ENCODE data around the gene SLC6A3.

The SLC6A3 gene

DNA sequence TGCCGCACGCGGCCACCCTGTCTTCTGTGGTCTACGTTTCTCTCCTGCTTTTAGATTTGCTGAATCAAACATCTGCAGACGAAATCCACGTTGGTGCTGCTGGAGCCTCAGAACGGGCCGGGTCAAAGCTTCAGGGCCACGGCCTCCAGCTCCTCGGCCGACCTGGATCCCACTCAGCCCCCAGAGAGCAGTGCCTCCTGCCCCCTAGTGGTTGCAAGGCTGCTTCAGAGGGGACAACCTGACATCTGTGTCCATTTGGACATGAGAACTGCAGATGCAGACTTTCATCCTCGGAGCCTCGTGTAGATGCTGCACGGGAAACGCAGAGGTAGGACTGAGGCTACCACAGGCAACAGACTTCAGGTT is 23.0 kb upstream of the SLC6A3 start:
- WGBS (ENCODE audit: extremely low coverage, insufficient coverage, insufficient read length) = no CpG with 5 or more reads among the region's 15 CpGs
- Histone ChIP-seq H3K4me3 (ENCODE audit: low read depth, low read length) (no peak overlapping the region), H3K14ac (ENCODE audit: low read length) (no peak overlapping the region), H4K8ac (ENCODE audit: low read depth, low read length) (no peak overlapping the region), H3K23ac (ENCODE audit: low read length) (no peak overlapping the region), H4K91ac (ENCODE audit: low read depth, low read length) (no peak overlapping the region), H3K9me3 (ENCODE audit: insufficient read depth, low read depth, low read length) (peaks cover 18% of the 10 kb centered on the region), H2AK5ac (ENCODE audit: low read length) (no peak overlapping the region), H3K9ac (ENCODE audit: low read length) (no peak overlapping the region), H4K12ac (ENCODE audit: low read depth, low read length) (no peak overlapping the region), H2BK12ac (ENCODE audit: low read length) (no peak overlapping the region), H3K36me3 (ENCODE audit: control insufficient read depth in 1 of 2, insufficient read depth in 2 of 2, low read length in 2 of 2) (peaks cover 96% of the 10 kb centered on the region in 2 experiments), H3K79me2 (ENCODE audit: control insufficient read depth, insufficient read depth, low read length, poor library complexity) (no peaks in the 10 kb centered on the region), H3K4me1 (ENCODE audit: control insufficient read depth in 1 of 2, insufficient read depth in 2 of 2, low read length in 2 of 2) (no peaks in the 10 kb centered on the region), H3K18ac (ENCODE audit: low read length) (no peak overlapping the region), H2BK5ac (ENCODE audit: low read depth, low read length, poor library complexity) (no peak overlapping the region), H3K4ac (ENCODE audit: low read depth, low read length) (no peak overlapping the region), H2AFZ (ENCODE audit: insufficient read depth, low read length, poor library complexity) (no peak overlapping the region), H3K79me1 (ENCODE audit: low read length) (no peaks in the 10 kb centered on the region), H3K27me3 (ENCODE audit: insufficient read depth, low read length) (no peaks in the 10 kb centered on the region), H2BK120ac (ENCODE audit: insufficient read depth, low read length, poor library complexity) (no peak overlapping the region), H3K27ac (ENCODE audit: low read depth, low read length) (no peak overlapping the region), H3K4me2 (ENCODE audit: low read length) (no peak overlapping the region)
- no peak for DNase-seq

DNA sequence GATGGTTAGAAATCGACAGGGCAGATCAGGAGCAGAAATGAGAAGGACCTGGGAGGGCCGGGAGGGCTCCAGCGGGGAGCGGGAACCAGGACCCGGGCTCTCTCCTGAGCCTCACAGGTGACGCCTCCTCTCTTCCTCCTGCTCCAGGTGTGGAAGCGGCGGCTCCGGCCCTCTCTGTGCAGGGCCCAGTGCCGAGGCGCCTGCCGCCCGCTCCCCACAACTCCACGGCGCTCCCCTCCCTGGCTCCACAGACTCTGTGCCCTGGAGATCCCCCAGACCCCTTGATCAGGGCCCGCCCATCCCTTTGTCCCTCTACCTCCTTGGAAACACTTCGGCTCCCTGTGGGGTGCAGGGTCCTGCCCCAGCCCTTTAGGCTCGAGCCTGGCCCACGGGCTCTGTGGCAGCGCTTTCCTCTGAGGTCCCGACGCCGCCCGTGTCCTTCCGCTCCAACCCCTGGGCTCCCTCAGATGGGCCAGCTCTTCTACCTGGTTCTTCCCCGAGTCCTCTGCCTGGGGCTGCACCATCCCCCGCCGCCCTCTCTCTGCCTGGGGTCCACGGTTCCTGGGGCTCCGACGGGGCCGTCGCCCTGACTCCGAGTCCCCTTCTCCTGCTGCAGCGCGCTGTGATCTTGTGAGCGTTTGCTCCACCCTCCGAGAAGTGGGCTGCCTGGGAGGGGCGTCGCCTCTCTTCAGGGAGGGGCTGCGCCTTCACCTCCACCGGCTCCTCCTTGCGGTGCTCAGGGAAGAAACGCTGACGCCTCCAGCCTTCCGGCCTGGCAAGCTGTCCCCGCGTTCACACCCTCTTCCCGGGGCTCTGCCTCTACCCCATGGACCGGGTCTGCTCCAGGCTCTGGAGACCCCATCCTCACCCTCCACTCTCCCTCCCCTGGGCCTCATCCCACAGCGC is 22.4 kb upstream of the SLC6A3 start:
- Histone ChIP-seq H3K4ac (ENCODE audit: low read depth, low read length) (no peak overlapping the region), H3K4me2 (ENCODE audit: low read length) (no peak overlapping the region), H2BK12ac (ENCODE audit: low read length) (no peak overlapping the region), H2BK5ac (ENCODE audit: low read depth, low read length, poor library complexity) (no peak overlapping the region), H3K79me1 (ENCODE audit: low read length) (no peaks in the 10 kb centered on the region), H3K14ac (ENCODE audit: low read length) (no peak overlapping the region), H3K27ac (ENCODE audit: low read depth, low read length) (no peak overlapping the region), H3K79me2 (ENCODE audit: control insufficient read depth, insufficient read depth, low read length, poor library complexity) (no peaks in the 10 kb centered on the region), H2BK120ac (ENCODE audit: insufficient read depth, low read length, poor library complexity) (no peak overlapping the region), H3K27me3 (ENCODE audit: insufficient read depth, low read length) (no peaks in the 10 kb centered on the region), H4K8ac (ENCODE audit: low read depth, low read length) (no peak overlapping the region), H2AK5ac (ENCODE audit: low read length) (no peak overlapping the region), H3K18ac (ENCODE audit: low read length) (no peak overlapping the region), H3K36me3 (ENCODE audit: control insufficient read depth in 1 of 2, insufficient read depth in 2 of 2, low read length in 2 of 2) (peaks cover 95% of the 10 kb centered on the region in 2 experiments), H2AFZ (ENCODE audit: insufficient read depth, low read length, poor library complexity) (no peak overlapping the region), H4K91ac (ENCODE audit: low read depth, low read length) (no peak overlapping the region), H3K4me1 (ENCODE audit: control insufficient read depth in 1 of 2, insufficient read depth in 2 of 2, low read length in 2 of 2) (no peaks in the 10 kb centered on the region), H3K9me3 (ENCODE audit: insufficient read depth, low read depth, low read length) (peaks cover 17% of the 10 kb centered on the region), H3K23ac (ENCODE audit: low read length) (no peak overlapping the region), H4K12ac (ENCODE audit: low read depth, low read length) (no peak overlapping the region), H3K9ac (ENCODE audit: low read length) (no peak overlapping the region), H3K4me3 (ENCODE audit: low read depth, low read length) (no peak overlapping the region)
- no CpG with 5 or more reads among the region's 51 CpGs for WGBS (ENCODE audit: extremely low coverage, insufficient coverage, insufficient read length)
- DNase-seq = no peak

DNA sequence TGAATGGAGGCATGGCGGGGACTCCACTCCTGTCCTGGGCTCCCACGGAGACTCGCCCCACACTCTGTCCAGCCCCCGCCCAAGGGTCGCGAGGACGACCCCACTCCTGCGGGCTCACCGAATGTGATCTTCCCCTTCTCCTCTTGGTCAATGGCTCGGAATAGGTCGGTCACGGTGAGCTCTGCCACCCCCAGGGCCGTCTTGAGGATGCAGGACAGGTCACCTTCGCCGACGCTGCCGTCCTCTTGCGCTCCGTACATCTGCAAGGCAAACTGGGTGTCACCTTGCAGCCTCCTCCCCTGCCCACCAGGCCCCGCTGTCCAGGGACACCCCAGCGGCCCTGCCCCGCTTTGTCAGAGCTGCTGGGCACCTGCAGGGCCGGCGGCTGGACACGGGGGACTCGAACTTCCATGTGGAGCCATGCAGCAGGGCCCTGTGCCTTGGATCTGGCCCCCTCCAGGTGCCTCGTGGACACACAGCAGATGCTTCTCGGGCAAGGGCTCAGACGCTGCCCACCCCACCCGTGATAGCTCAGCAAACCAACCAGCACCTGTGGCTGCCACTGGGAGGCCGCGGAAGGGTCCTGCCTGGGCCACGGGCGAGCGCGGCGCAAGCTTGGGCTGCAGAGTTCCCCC is 21.5 kb upstream of the SLC6A3 start:
- no peak overlapping the region for H3K4me3 ChIP-seq (ENCODE audit: low read depth, low read length)
- no peak overlapping the region for H4K8ac ChIP-seq (ENCODE audit: low read depth, low read length)
- H2BK5ac ChIP-seq (ENCODE audit: low read depth, low read length, poor library complexity) = no peak overlapping the region

DNA sequence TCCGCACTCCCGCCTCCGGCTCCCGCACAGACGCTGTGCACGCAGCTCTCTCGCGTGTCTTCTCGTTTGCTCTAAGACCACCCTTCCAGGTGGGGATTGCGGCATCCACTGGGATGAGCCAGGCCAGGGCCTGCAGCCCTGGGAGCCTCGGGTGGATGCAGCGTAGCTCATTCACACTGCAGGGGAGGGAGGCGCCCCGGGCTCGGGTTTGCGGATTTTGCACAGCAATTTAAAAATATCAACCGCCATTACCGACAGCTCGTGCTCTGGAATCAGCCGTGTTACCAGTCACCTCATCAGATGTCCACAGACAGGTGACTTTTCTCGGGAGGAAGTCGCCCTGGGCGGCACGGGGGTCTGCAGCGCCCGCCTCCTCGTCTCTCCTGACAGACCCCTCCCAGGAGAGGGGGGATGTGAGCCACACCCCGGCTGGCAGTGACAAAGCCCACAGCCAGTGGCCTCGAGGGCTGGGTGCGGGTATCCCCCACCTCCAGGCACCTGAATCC is 20.8 kb upstream of the SLC6A3 start:
- Histone ChIP-seq H3K23ac (ENCODE audit: low read length) (no peak overlapping the region), H2BK12ac (ENCODE audit: low read length) (no peak overlapping the region), H4K8ac (ENCODE audit: low read depth, low read length) (no peak overlapping the region), H2BK120ac (ENCODE audit: insufficient read depth, low read length, poor library complexity) (no peak overlapping the region), H3K79me2 (ENCODE audit: control insufficient read depth, insufficient read depth, low read length, poor library complexity) (no peaks in the 10 kb centered on the region), H3K4me1 (ENCODE audit: control insufficient read depth in 1 of 2, insufficient read depth in 2 of 2, low read length in 2 of 2) (no peaks in the 10 kb centered on the region), H3K27ac (ENCODE audit: low read depth, low read length) (no peak overlapping the region), H3K4me2 (ENCODE audit: low read length) (no peak overlapping the region), H4K12ac (ENCODE audit: low read depth, low read length) (no peak overlapping the region), H2BK5ac (ENCODE audit: low read depth, low read length, poor library complexity) (no peak overlapping the region), H3K9ac (ENCODE audit: low read length) (no peak overlapping the region), H3K9me3 (ENCODE audit: insufficient read depth, low read depth, low read length) (peaks cover 16% of the 10 kb centered on the region), H2AFZ (ENCODE audit: insufficient read depth, low read length, poor library complexity) (no peak overlapping the region), H3K79me1 (ENCODE audit: low read length) (no peaks in the 10 kb centered on the region), H3K18ac (ENCODE audit: low read length) (no peak overlapping the region), H4K91ac (ENCODE audit: low read depth, low read length) (no peak overlapping the region), H3K4ac (ENCODE audit: low read depth, low read length) (no peak overlapping the region), H3K4me3 (ENCODE audit: low read depth, low read length) (no peak overlapping the region), H2AK5ac (ENCODE audit: low read length) (no peak overlapping the region), H3K27me3 (ENCODE audit: insufficient read depth, low read length) (no peaks in the 10 kb centered on the region), H3K36me3 (ENCODE audit: control insufficient read depth in 1 of 2, insufficient read depth in 2 of 2, low read length in 2 of 2) (peaks cover 89 to 90% of the 10 kb centered on the region in 2 experiments), H3K14ac (ENCODE audit: low read length) (no peak overlapping the region)
- WGBS (ENCODE audit: extremely low coverage, insufficient coverage, insufficient read length) = no CpG with 5 or more reads among the region's 30 CpGs
- no peak for DNase-seq

More for the DNA sequence above, 21.5 kb upstream of the SLC6A3 start:
- peaks cover 93% of the 10 kb centered on the region in 2 experiments for H3K36me3 ChIP-seq (ENCODE audit: control insufficient read depth in 1 of 2, insufficient read depth in 2 of 2, low read length in 2 of 2)
- H4K12ac ChIP-seq (ENCODE audit: low read depth, low read length) = no peak overlapping the region
- H2AK5ac ChIP-seq (ENCODE audit: low read length) = no peak overlapping the region
- H3K4me1 ChIP-seq (ENCODE audit: control insufficient read depth in 1 of 2, insufficient read depth in 2 of 2, low read length in 2 of 2) = no peaks in the 10 kb centered on the region
- H3K23ac ChIP-seq (ENCODE audit: low read length) = no peak overlapping the region
- no peak overlapping the region for H2BK12ac ChIP-seq (ENCODE audit: low read length)
- H3K4ac ChIP-seq (ENCODE audit: low read depth, low read length) = no peak overlapping the region
- no peak overlapping the region for H3K27ac ChIP-seq (ENCODE audit: low read depth, low read length)
- H3K9me3 ChIP-seq (ENCODE audit: insufficient read depth, low read depth, low read length) = peaks cover 16% of the 10 kb centered on the region
- no CpG with 5 or more reads among the region's 37 CpGs for WGBS (ENCODE audit: extremely low coverage, insufficient coverage, insufficient read length)
- H2AFZ ChIP-seq (ENCODE audit: insufficient read depth, low read length, poor library complexity) = no peak overlapping the region
- DNase-seq = no peak
- no peak overlapping the region for H3K9ac ChIP-seq (ENCODE audit: low read length)
- H3K27me3 ChIP-seq (ENCODE audit: insufficient read depth, low read length) = no peaks in the 10 kb centered on the region
- H3K79me1 ChIP-seq (ENCODE audit: low read length) = no peaks in the 10 kb centered on the region
- no peak overlapping the region for H3K14ac ChIP-seq (ENCODE audit: low read length)
- no peak overlapping the region for H4K91ac ChIP-seq (ENCODE audit: low read depth, low read length)
- H3K18ac ChIP-seq (ENCODE audit: low read length) = no peak overlapping the region
- H2BK120ac ChIP-seq (ENCODE audit: insufficient read depth, low read length, poor library complexity) = no peak overlapping the region
- no peaks in the 10 kb centered on the region for H3K79me2 ChIP-seq (ENCODE audit: control insufficient read depth, insufficient read depth, low read length, poor library complexity)
- H3K4me2 ChIP-seq (ENCODE audit: low read length) = no peak overlapping the region
